WTC11 (cell line): ENCODE data around the gene ADAM11. TPM values are rescaled to one million over a fixed set of nuclear protein-coding genes. Genes with fewer than 3 reads are reported as not detected.

Experiments used
- ATAC-seq: fragments of 200-7000 bp; cut with Tn5 transposase; 2 replicates; pipeline ENCODE4 v1.10.0; 2021; ENCODE audit warnings: mild to moderate bottlenecking, moderate library complexity
- CTCF ChIA-PET: fragments of 300-600 bp; sonication (Branson Sonifier 250); formaldehyde crosslinking; loops from one replicate; lab custom pipeline; 2021; ENCODE audit warnings: antibody characterized with exemption; lab: Charles Lee
- POLR2A ChIA-PET: fragments of 350-600 bp; sonication (Branson Sonifier 250); formaldehyde crosslinking; loops from one replicate; lab custom pipeline; 2021; ENCODE audit warnings: antibody characterized with exemption; lab: Charles Lee
- DNase-seq: peaks from one replicate; pipeline ENCODE4 v3.0.0; 2021; ENCODE audit warnings: low spot score
- H3K27ac Mint-ChIP-seq: 2 replicates; pipeline ENCODE4 v1.8.0; 2021; ENCODE audit warnings: mixed read lengths
- H3K27me3 Mint-ChIP-seq: 2 replicates; pipeline ENCODE4 v1.8.0; 2021; ENCODE audit warnings: low read depth, mild to moderate bottlenecking, moderate library complexity, mixed read lengths
- H3K36me3 Mint-ChIP-seq: 2 replicates; pipeline ENCODE4 v1.8.0; 2021; ENCODE audit warnings: mixed read lengths
- H3K4me1 Mint-ChIP-seq: 2 replicates; pipeline ENCODE4 v1.8.0; 2022; ENCODE audit warnings: mixed read lengths
- H3K4me3 Mint-ChIP-seq: 2 replicates; pipeline ENCODE4 v1.8.0; 2021; ENCODE audit warnings: mild to moderate bottlenecking, moderate library complexity, mixed read lengths
- H3K9me3 Mint-ChIP-seq: 2 replicates; pipeline ENCODE4 v1.8.0; 2021; ENCODE audit warnings: mixed read lengths
- ETV6 ChIP-seq: sonication (generic); formaldehyde crosslinking; IDR thresholded peaks from 2 replicates; pipeline ENCODE4 v1.8.1; 2022; ENCODE audit warnings: mild to moderate bottlenecking, missing genetic modification reagents
- FOXJ3 ChIP-seq: sonication (generic); formaldehyde crosslinking; IDR thresholded peaks from 2 replicates; pipeline ENCODE4 v1.9.0; 2021; ENCODE audit warnings: missing genetic modification reagents, mild to moderate bottlenecking, borderline replicate concordance
- GRHL2 ChIP-seq: fragments of 250-450 bp; sonication (Bioruptor Pico); IDR thresholded peaks from 2 replicates; pipeline ENCODE4 v1.8.0; 2022; ENCODE audit warnings: mild to moderate bottlenecking, moderate library complexity; ENCODE audit not compliant: insufficient replicate concordance, severe bottlenecking
- HMGA2 ChIP-seq: fragments of 250-450 bp; sonication (Bioruptor Pico); IDR thresholded peaks from 2 replicates; pipeline ENCODE4 v1.4.0; 2021; ENCODE audit warnings: mild to moderate bottlenecking, moderate library complexity
- JUN ChIP-seq: sonication (generic); formaldehyde crosslinking; IDR thresholded peaks from 2 replicates; pipeline ENCODE4 v1.8.0; 2023; ENCODE audit warnings: mild to moderate bottlenecking, missing genetic modification reagents
- MLX ChIP-seq: sonication (generic); formaldehyde crosslinking; IDR thresholded peaks from 2 replicates; pipeline ENCODE4 v1.8.1; 2023; ENCODE audit warnings: mild to moderate bottlenecking, missing genetic modification reagents, moderate library complexity
- NR2C2 ChIP-seq: sonication (generic); formaldehyde crosslinking; IDR thresholded peaks from 2 replicates; pipeline ENCODE4 v1.8.0; 2022; ENCODE audit warnings: mild to moderate bottlenecking, missing genetic modification reagents
- NR3C1 ChIP-seq: sonication (generic); formaldehyde crosslinking; conservative IDR thresholded peaks from 2 replicates; pipeline ENCODE4 v1.8.1; 2023; ENCODE audit warnings: low read depth, mild to moderate bottlenecking, missing genetic modification reagents
- OVOL2 ChIP-seq: fragments of 250-450 bp; sonication (Bioruptor Pico); IDR thresholded peaks from 2 replicates; pipeline ENCODE4 v1.9.0; 2021; ENCODE audit warnings: mild to moderate bottlenecking, borderline replicate concordance
- SMAD4 ChIP-seq: sonication (generic); formaldehyde crosslinking; IDR thresholded peaks from 2 replicates; pipeline ENCODE4 v1.8.0; 2022; ENCODE audit warnings: mild to moderate bottlenecking, missing genetic modification reagents
- SP1 ChIP-seq: sonication (generic); formaldehyde crosslinking; conservative IDR thresholded peaks from 2 replicates; pipeline ENCODE4 v1.8.1; 2022; ENCODE audit warnings: missing genetic modification reagents
- ZNF121 ChIP-seq: sonication (generic); formaldehyde crosslinking; IDR thresholded peaks from 2 replicates; pipeline ENCODE4 v1.8.0; 2023; ENCODE audit warnings: missing genetic modification reagents
- ZNF219 ChIP-seq: sonication (generic); formaldehyde crosslinking; IDR thresholded peaks from 2 replicates; pipeline ENCODE4 v1.8.0; 2023; ENCODE audit warnings: missing genetic modification reagents, mild to moderate bottlenecking, borderline replicate concordance
- ZNF512 ChIP-seq: sonication (generic); formaldehyde crosslinking; IDR thresholded peaks from 2 replicates; pipeline ENCODE4 v1.8.1; 2022; ENCODE audit warnings: missing genetic modification reagents, borderline replicate concordance
- total RNA-seq: library from RNA; stranded (reverse); gene quantifications from 3 replicates; pipeline ENCODE4 v1.2.3, GENCODE V29; 2021
- TF ChIP-seq, protein P1 (sequence below): sonication (generic); formaldehyde crosslinking; IDR thresholded peaks from 2 replicates; pipeline ENCODE4 v1.8.1; 2022; ENCODE audit warnings: mild to moderate bottlenecking, moderate library complexity, missing genetic modification reagents
- TF ChIP-seq, protein P2 (sequence below): sonication (generic); formaldehyde crosslinking; IDR thresholded peaks from 2 replicates; pipeline ENCODE4 v1.8.0; 2022; ENCODE audit warnings: mild to moderate bottlenecking, missing genetic modification reagents
- TF ChIP-seq, protein P3 (sequence below): fragments of 200-600 bp; IDR thresholded peaks from 2 replicates; pipeline ENCODE4 v1.8.0; 2022; ENCODE audit warnings: antibody characterized with exemption
- TF ChIP-seq, protein P4 (sequence below): fragments of 250-450 bp; sonication (Bioruptor Pico); IDR thresholded peaks from 2 replicates; pipeline ENCODE4 v1.9.0; 2021; ENCODE audit warnings: mild to moderate bottlenecking, borderline replicate concordance

Gene ADAM11
- total RNA-seq, 1 experiment from 2014 or later, result 3.0 TPM

- TF ChIP-seq NR3C1 (CRISPR knock-in tag), result no peak
- TF ChIP-seq, protein P1, sequence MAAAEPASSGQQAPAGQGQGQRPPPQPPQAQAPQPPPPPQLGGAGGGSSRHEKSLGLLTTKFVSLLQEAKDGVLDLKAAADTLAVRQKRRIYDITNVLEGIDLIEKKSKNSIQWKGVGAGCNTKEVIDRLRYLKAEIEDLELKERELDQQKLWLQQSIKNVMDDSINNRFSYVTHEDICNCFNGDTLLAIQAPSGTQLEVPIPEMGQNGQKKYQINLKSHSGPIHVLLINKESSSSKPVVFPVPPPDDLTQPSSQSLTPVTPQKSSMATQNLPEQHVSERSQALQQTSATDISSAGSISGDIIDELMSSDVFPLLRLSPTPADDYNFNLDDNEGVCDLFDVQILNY, result no peak
- no peak for TF ChIP-seq SMAD4
- TF ChIP-seq ZNF121 (CRISPR knock-in tag), result no peak
- no peak for TF ChIP-seq MLX (CRISPR knock-in tag)
- TF ChIP-seq, all 79 proteins: peak for 0
These were observed 67.5 kb downstream of the ADAM11 start (continued) for GRCh38 chr17:44826123-44826790.

- no peak for ATAC-seq
- POLR2A ChIA-PET, result no interaction called here
- no peaks in the 10 kb centered on the region for H3K27me3 Mint-ChIP-seq
- H3K36me3 Mint-ChIP-seq, result peaks cover 5% of the 10 kb centered on the region; the same call in 1 of the 2 replicates
- TF ChIP-seq SP1 (CRISPR knock-in tag), result no peak
- TF ChIP-seq HMGA2 (CRISPR knock-in tag), result no peak
- TF ChIP-seq, protein P2, sequence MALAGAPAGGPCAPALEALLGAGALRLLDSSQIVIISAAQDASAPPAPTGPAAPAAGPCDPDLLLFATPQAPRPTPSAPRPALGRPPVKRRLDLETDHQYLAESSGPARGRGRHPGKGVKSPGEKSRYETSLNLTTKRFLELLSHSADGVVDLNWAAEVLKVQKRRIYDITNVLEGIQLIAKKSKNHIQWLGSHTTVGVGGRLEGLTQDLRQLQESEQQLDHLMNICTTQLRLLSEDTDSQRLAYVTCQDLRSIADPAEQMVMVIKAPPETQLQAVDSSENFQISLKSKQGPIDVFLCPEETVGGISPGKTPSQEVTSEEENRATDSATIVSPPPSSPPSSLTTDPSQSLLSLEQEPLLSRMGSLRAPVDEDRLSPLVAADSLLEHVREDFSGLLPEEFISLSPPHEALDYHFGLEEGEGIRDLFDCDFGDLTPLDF (CRISPR knock-in tag), result no peak
- no peak for TF ChIP-seq NR2C2 (CRISPR knock-in tag)
- no peak for TF ChIP-seq ETV6 (CRISPR knock-in tag)
- TF ChIP-seq, protein P3, sequence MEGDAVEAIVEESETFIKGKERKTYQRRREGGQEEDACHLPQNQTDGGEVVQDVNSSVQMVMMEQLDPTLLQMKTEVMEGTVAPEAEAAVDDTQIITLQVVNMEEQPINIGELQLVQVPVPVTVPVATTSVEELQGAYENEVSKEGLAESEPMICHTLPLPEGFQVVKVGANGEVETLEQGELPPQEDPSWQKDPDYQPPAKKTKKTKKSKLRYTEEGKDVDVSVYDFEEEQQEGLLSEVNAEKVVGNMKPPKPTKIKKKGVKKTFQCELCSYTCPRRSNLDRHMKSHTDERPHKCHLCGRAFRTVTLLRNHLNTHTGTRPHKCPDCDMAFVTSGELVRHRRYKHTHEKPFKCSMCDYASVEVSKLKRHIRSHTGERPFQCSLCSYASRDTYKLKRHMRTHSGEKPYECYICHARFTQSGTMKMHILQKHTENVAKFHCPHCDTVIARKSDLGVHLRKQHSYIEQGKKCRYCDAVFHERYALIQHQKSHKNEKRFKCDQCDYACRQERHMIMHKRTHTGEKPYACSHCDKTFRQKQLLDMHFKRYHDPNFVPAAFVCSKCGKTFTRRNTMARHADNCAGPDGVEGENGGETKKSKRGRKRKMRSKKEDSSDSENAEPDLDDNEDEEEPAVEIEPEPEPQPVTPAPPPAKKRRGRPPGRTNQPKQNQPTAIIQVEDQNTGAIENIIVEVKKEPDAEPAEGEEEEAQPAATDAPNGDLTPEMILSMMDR, result no peak
- no peak for TF ChIP-seq ZNF512
- no peak for TF ChIP-seq JUN (CRISPR knock-in tag)
- TF ChIP-seq, protein P4, sequence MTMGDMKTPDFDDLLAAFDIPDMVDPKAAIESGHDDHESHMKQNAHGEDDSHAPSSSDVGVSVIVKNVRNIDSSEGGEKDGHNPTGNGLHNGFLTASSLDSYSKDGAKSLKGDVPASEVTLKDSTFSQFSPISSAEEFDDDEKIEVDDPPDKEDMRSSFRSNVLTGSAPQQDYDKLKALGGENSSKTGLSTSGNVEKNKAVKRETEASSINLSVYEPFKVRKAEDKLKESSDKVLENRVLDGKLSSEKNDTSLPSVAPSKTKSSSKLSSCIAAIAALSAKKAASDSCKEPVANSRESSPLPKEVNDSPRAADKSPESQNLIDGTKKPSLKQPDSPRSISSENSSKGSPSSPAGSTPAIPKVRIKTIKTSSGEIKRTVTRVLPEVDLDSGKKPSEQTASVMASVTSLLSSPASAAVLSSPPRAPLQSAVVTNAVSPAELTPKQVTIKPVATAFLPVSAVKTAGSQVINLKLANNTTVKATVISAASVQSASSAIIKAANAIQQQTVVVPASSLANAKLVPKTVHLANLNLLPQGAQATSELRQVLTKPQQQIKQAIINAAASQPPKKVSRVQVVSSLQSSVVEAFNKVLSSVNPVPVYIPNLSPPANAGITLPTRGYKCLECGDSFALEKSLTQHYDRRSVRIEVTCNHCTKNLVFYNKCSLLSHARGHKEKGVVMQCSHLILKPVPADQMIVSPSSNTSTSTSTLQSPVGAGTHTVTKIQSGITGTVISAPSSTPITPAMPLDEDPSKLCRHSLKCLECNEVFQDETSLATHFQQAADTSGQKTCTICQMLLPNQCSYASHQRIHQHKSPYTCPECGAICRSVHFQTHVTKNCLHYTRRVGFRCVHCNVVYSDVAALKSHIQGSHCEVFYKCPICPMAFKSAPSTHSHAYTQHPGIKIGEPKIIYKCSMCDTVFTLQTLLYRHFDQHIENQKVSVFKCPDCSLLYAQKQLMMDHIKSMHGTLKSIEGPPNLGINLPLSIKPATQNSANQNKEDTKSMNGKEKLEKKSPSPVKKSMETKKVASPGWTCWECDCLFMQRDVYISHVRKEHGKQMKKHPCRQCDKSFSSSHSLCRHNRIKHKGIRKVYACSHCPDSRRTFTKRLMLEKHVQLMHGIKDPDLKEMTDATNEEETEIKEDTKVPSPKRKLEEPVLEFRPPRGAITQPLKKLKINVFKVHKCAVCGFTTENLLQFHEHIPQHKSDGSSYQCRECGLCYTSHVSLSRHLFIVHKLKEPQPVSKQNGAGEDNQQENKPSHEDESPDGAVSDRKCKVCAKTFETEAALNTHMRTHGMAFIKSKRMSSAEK, result no peak
- TF ChIP-seq GRHL2 (CRISPR knock-in tag), result no peak
- TF ChIP-seq OVOL2 (CRISPR knock-in tag), result no peak
- TF ChIP-seq FOXJ3 (CRISPR knock-in tag), result no peak
- TF ChIP-seq ZNF219 (CRISPR knock-in tag), result no peak
- peak overlapping the region; percentile 93 for H3K4me3 Mint-ChIP-seq
- no peaks in the 10 kb centered on the region for H3K9me3 Mint-ChIP-seq
- no peak for DNase-seq
- H3K4me1 Mint-ChIP-seq, result peaks cover 44% of the 10 kb centered on the region
- H3K27ac Mint-ChIP-seq, result no peak overlapping the region
- CTCF ChIA-PET, result interaction anchor here (1.0 kb wide), 1 partner anchor 48 kb away, joined by 5 read pairs; no protein-coding TSS in a partner anchor
These were observed 69.1 kb downstream of the ADAM11 start for GRCh38 chr17:44827863-44828262.
